Loucy (cell line): ENCODE measurements around the gene PHF20.

Source experiments
- H2AFZ ChIP-seq: fragments of 200-600 bp; sonication (generic); 2 replicates; pipeline ENCODE4 v1.6.0; 2016; ENCODE audit warnings: antibody characterized with exemption, mild to moderate bottlenecking, low read length, moderate library complexity
- H3F3A ChIP-seq: fragments of 200-600 bp; 2 replicates; pipeline ENCODE4 v1.6.0; 2016; ENCODE audit warnings: antibody characterized with exemption, low read depth, mild to moderate bottlenecking
- H3K27me3 ChIP-seq: fragments of 200-600 bp; sonication (generic); 2 replicates; pipeline ENCODE4 v1.6.1; 2014; ENCODE audit warnings: low read length, mild to moderate bottlenecking; ENCODE audit not compliant: insufficient read depth, poor library complexity, severe bottlenecking
- H3K36me3 ChIP-seq: fragments of 200-600 bp; sonication (generic); 2 replicates; pipeline ENCODE4 v1.6.1; 2016; ENCODE audit warnings: low read length; ENCODE audit not compliant: insufficient read depth
- H3K4me1 ChIP-seq: fragments of 200-600 bp; sonication (generic); 2 replicates; pipeline ENCODE4 v1.5.1; 2014; ENCODE audit warnings: low read length, mild to moderate bottlenecking; ENCODE audit not compliant: insufficient read depth, poor library complexity, severe bottlenecking
- H3K4me2 ChIP-seq: fragments of 200-600 bp; sonication (generic); 2 replicates; pipeline ENCODE4 v1.6.0; 2014; ENCODE audit warnings: antibody characterized with exemption, low read length, low read depth, mild to moderate bottlenecking; ENCODE audit not compliant: poor library complexity, severe bottlenecking
- H3K4me3 ChIP-seq: fragments of 200-600 bp; sonication (generic); 2 replicates; pipeline ENCODE4 v1.5.1; 2014; ENCODE audit warnings: low read length, mild to moderate bottlenecking, mixed read lengths; ENCODE audit not compliant: poor library complexity, severe bottlenecking
- H3K79me2 ChIP-seq: fragments of 200-600 bp; sonication (generic); 2 replicates; pipeline ENCODE4 v1.6.1; 2014; ENCODE audit warnings: low read length; ENCODE audit not compliant: insufficient read depth
- H3K9ac ChIP-seq: fragments of 200-600 bp; sonication (generic); 2 replicates; pipeline ENCODE4 v1.6.0; 2014; ENCODE audit warnings: mild to moderate bottlenecking, low read depth, low read length, moderate library complexity; ENCODE audit not compliant: poor library complexity, severe bottlenecking
- H3K9me2 ChIP-seq: fragments of 200-600 bp; sonication (generic); replicated peaks from 2 replicates; pipeline ENCODE4 v1.6.1; 2016; ENCODE audit warnings: low read depth, low read length, mixed read lengths
- H3K9me3 ChIP-seq: fragments of 200-600 bp; sonication (generic); 2 replicates; pipeline ENCODE4 v1.6.1; 2014; ENCODE audit warnings: mild to moderate bottlenecking, antibody characterized with exemption, low read length, low read depth; ENCODE audit not compliant: insufficient read depth
- H4K20me1 ChIP-seq: fragments of 200-600 bp; sonication (generic); 2 replicates; pipeline ENCODE4 v1.6.0; 2014; ENCODE audit warnings: antibody characterized with exemption, low read length, mild to moderate bottlenecking; ENCODE audit not compliant: insufficient read depth, poor library complexity, severe bottlenecking
- CTCF ChIP-seq: fragments of 200-600 bp; sonication (generic); conservative IDR thresholded peaks from 2 replicates; pipeline ENCODE4 v1.5.1; 2014; ENCODE audit warnings: mild to moderate bottlenecking, antibody characterized with exemption, low read length
- EZH2phosphoT487 ChIP-seq: fragments of 200-600 bp; IDR thresholded peaks from 2 replicates; pipeline ENCODE4 v1.6.1; 2018; ENCODE audit warnings: antibody characterized with exemption, mild to moderate bottlenecking, moderate library complexity, borderline replicate concordance

PHF20 gene

GRCh38 chr20:35910254-35910653, 138.4 kb downstream of the PHF20 start:
- H3K9me3 ChIP-seq: no peaks in the 10 kb centered on the region
- no peaks in the 10 kb centered on the region for H3K27me3 ChIP-seq
- no peak overlapping the region for H3K4me2 ChIP-seq
- no peaks in the 10 kb centered on the region for H3K9me2 ChIP-seq
- TF ChIP-seq EZH2phosphoT487 (no peak), CTCF (no peak)
- H2AFZ ChIP-seq: no peak overlapping the region
- no peak overlapping the region for H3K4me3 ChIP-seq
- peaks cover 33% of the 10 kb centered on the region; the same call in 1 of the 2 replicates for H3K36me3 ChIP-seq
- no peaks in the 10 kb centered on the region for H4K20me1 ChIP-seq
- no peaks in the 10 kb centered on the region for H3F3A ChIP-seq
- no peak overlapping the region for H3K9ac ChIP-seq
- no peaks in the 10 kb centered on the region for H3K4me1 ChIP-seq
- H3K79me2 ChIP-seq: no peaks in the 10 kb centered on the region

- H3K4me1 ChIP-seq: no peaks in the 10 kb centered on the region
- no peak overlapping the region for H3K4me2 ChIP-seq
- H4K20me1 ChIP-seq: no peaks in the 10 kb centered on the region
- no peak overlapping the region for H3K4me3 ChIP-seq
- no peak overlapping the region for H3K9ac ChIP-seq
- no peaks in the 10 kb centered on the region for H3K9me3 ChIP-seq
- TF ChIP-seq EZH2phosphoT487: no peak
- no peak for TF ChIP-seq CTCF
- peaks cover 48% of the 10 kb centered on the region; the same call in 1 of the 2 replicates for H3K36me3 ChIP-seq
- H3K9me2 ChIP-seq: no peaks in the 10 kb centered on the region
- no peaks in the 10 kb centered on the region for H3F3A ChIP-seq
- H3K27me3 ChIP-seq: no peaks in the 10 kb centered on the region
- H2AFZ ChIP-seq: no peak overlapping the region
- H3K79me2 ChIP-seq: no peaks in the 10 kb centered on the region
These were observed 141.1 kb downstream of the PHF20 start for GRCh38 chr20:35912881-35913280.

DNA sequence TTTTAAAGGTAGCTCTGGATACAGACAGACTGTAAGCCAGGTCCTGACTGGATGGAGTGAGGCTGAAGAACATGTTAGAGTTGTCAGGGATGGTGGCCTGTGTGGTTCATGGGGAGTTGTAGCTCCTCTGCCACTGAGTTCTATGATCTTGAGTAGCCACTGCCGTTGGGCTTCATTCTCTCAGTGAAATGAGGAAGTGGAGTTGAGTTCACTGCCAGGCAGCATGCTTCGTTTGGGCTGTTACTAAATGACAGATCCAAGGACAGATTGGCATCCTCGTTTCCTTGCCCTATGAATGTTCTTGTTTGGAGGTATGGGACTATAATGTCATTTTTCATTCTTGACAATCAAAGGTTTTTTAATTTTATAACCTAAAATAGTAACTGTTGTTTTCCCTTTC, 145.3 kb downstream of the PHF20 start:
- no peak for TF ChIP-seq CTCF
- no peak for TF ChIP-seq EZH2phosphoT487
- no peak overlapping the region for H2AFZ ChIP-seq
- H4K20me1 ChIP-seq: no peaks in the 10 kb centered on the region
- H3K4me3 ChIP-seq: no peak overlapping the region
- no peaks in the 10 kb centered on the region for H3K79me2 ChIP-seq
- H3K4me2 ChIP-seq: no peak overlapping the region
- no peaks in the 10 kb centered on the region for H3K27me3 ChIP-seq
- no peaks in the 10 kb centered on the region for H3K9me2 ChIP-seq
- no peak overlapping the region for H3K9ac ChIP-seq
- no peaks in the 10 kb centered on the region for H3F3A ChIP-seq
- peaks cover 72% of the 10 kb centered on the region; the same call in 1 of the 2 replicates for H3K36me3 ChIP-seq
- H3K4me1 ChIP-seq: no peaks in the 10 kb centered on the region
- H3K9me3 ChIP-seq: no peaks in the 10 kb centered on the region
